ENCODE data around the gene ERV3-1. TPM values are rescaled to one million over a fixed set of nuclear protein-coding genes. Genes with fewer than 3 reads are reported as not detected.
"Not testable (repeated sequence)": the region's sequence is repeated elsewhere in the genome, so short reads cannot be mapped to it uniquely, and the experiment has no call there.

ERV3-1 gene
- total RNA-seq, 1 experiment from 2014 or later, result 1.5 TPM

DNA sequence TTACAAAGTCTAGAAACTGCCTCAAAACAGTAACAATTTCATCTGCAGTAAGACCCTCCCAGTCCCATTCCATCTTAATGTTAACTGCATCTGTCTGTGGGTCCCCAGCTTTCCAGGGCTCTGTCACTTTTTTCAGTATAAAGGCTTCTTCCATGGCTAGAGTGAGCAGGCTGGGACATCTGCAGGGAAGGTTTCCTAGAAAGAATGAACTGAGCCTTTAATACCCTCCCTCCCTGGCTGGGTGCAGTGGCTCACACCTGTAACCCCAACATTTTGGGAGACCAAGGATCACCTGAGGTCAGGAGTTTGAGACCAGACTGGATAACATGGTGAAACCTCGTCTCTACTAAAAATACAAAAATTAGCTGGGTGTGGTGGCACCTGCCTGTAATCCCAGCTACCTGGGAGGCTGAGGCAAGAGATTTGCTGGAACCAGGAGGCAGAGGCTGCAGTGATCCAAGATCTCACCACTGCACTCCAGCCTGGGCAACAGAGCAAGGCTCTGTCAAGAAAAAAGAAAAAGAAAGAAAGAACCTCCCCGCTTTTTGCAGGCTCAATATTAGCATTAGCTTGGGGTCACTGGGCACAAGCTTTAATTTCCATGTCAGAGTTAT, 3.4 kb downstream of the ERV3-1 start:
- DNase-seq (ENCODE audit: low read depth), result no peak

DNA sequence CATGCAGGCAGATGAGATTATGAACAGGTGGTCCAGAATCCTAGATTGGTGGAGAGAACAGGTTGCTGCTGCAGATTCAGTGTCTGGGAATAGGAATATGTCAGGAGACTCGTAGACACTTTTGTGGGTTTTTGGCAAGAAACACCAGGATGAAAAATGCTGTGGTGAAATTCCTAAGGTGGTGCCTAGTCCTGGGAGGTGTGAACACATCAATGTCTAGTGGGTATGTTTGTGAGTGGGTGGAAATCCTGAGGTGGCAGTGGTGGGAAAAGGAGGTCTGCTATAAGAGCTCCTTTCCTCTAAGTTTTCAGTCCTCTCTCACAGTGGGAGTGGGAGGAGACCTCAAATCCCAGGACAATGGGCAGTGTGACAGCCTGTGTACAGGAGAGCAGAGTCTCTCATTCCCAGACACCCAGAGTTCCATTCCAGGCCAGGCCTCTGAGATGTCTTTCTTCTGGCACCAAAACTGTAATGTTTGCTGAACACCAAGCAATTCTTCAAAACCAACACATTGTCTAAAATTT, 5.1 kb downstream of the ERV3-1 start:
- DNase-seq (ENCODE audit: low read depth), result no peak

- DNase-seq (ENCODE audit: low read depth), result no peak
Measured at GRCh38 chr7:64999165-65000004, 7.1 kb downstream of the ERV3-1 start.

DNA sequence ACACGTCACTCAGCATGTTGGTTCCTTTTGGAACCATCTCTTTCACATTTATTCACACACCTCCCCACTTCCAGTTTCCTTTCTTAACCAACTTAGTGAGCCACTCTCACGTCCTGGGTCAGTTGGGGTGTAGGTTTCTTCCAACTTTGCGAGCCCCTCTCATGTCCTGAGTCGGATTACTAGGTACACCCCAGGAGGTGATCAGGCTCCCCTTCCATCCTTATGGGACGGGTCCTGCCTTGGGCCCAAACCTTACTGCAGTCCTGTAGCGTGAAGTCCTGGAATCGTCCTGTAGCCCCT, 7.7 kb downstream of the ERV3-1 start:
- no peak for DNase-seq (ENCODE audit: low read depth)

DNA sequence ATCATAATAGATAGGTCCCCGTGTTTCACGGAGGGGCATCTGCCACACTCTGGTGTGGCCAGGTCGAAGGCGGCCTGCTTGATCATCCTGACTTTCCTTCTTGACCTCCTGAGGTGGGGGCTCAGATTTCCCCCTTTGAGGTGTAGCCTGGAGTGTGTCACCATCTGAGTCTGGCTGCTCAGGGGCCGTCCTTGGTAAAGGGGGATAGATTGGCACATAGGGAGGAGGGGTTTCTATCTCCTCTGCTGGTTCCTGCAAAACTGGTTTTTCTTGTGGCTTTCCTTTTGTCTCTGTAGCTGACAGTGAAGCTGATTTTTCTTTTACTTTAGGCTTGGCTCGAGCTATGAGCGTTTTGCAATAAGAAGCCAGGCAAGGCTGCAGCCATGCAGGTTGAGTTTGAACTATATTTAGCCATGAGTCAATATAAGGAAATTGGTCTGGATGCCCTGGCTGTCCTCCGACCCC, 8.5 kb downstream of the ERV3-1 start:
- no peak for DNase-seq (ENCODE audit: low read depth)

DNA sequence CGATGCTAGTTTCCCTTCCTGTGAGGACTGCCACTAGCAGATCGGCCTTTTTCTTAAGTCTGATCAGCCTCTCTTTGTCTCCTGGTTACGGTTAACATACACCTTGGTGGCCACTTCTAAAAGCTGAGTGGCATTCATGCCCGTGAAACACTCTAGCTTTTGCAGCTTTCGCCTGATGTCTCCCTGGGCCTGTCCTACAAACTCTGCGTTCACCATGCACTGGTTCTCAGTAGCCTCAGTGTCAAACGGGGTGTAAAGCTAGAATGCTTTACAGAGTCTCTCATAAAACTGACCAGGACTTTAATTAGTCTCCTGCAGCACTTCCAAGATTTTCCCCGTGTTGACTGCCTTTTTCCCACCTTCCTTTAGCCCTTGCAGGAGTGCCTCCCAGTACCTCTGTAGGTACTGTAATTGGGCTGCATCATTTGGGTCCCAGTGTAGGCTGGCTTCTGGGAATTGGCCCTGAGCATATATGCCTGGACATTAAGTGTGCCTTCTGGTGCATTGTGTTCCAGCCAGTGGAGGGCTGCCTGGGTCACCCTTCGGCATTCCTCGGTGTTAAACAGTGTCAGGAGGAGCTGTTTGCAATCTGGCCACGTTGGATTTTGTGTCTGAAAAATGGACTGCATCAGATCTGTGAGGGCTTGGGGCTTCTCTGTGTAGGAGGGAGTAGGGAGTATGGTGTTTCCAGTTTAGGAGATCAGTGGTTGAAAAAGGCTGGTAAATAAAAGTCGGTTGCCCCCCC, 9.2 kb downstream of the ERV3-1 start:
- DNase-seq (ENCODE audit: low read depth), result no peak

DNA sequence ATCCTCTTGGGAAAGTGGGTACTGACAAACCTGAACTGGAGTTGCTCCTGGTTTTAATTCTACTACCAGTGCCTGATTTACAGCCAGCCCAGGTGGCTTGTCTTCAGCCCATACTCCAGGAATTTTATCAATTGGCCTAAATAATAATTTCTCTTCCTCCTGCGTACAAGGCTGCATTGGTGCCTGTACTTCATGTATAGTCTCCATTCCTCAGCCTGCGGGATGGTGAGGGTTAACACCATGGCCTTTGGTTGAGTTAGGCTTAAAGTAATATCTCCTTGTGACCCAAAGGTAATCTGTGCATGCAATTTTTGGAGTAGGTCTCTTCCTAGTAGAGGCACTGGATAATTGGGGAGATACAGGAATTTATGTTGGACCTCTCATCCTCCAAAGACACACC, 10.2 kb downstream of the ERV3-1 start:
- DNase-seq (ENCODE audit: low read depth), result no peak

DNA sequence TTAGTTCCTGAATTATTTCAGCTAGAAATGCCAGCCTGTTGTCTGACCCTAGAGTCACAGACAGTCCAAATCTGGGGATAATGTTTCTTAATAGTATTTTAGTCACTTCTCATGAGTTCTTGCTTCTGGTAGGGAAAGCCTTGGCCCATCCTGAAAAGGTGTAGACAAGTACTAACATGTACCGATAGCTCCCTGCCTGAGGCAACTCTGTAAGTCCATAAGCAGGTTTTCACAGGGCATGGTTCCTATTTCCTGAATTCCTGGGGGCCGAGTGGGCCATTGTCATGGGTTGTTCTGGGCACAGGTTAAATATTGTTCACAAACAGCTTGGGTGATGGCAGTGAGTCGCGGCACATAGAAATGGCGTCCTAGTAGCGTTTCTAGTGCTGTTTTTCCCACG, 12.6 kb downstream of the ERV3-1 start:
- no peak for DNase-seq (ENCODE audit: low read depth)

DNA sequence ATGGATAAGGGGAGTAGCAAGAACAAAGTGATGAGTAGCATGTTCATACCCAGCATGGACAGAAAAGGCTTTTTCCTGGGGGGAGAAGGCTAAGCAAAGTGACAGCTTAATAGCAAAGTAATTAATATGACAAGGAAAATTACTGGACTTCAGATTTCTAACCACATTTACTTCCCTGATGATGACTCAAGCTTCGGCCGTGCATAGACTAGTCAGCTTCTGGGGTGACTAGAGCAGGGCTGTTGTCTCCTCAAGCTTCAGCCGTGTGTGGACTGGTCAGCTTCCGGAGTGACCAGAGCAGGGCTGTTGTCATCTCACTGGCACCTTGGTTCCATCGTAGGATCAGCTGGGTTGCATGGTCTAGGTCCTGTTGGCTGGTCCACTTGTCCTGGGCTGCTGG, 13.5 kb downstream of the ERV3-1 start:
- no peak for DNase-seq (ENCODE audit: low read depth)

DNA sequence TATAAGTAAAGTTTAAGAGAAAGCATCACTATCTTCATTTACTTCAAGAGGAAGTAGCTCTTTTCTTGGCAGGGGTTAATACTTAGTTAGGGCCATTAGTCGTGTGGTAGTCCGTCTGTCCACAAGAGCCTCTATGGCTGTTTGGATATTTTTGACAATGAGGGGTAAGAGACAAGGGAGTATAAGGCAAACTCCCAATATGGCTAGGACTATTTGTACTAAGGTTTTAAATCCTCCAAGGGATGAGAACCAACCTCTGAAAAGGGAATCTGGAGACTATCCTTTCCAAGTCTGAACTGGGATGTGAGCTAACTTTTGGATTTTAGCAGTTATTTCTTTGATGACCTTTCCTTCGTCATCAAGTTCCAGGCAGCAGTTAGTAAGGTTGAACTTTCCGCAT, 15.6 kb downstream of the ERV3-1 start, which contains the start of gene ZNF117:
ZNF117 (minus strand) TSS at position 101 of the 400 bp plus-strand sequence.
- no peak for DNase-seq (ENCODE audit: low read depth)

DNA sequence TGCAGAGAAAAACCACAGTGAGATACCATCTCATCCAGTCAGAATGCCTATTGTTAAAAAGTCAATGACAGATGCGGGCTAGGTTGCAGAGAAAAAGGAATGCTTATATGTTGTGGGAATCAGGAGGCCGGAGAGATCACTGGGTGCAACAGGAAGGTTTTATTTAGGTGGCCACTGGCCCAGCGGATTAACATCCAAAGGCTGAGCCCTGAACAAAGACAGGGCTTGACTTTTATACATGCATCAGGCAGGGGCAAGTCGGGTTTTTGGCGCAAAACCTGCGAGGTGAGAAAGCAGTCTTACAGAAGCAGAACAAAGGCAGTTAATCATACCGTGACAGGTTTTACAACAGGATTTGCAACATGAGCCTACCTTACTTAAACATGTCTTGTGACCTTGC, 16.3 kb downstream of the ERV3-1 start:
- no peak for DNase-seq (ENCODE audit: low read depth)

GRCh38 chr7:64978497-64979203, 27.8 kb downstream of the ERV3-1 start:
- no peak for DNase-seq (ENCODE audit: low read depth)

- DNase-seq (ENCODE audit: low read depth), result no peak
Measured at GRCh38 chr7:64965594-64965993, 40.9 kb downstream of the ERV3-1 start.

- no peak for DNase-seq (ENCODE audit: low read depth)
Measured at GRCh38 chr7:64959072-64959747, 47.3 kb downstream of the ERV3-1 start.

- peak; percentile 15 for DNase-seq (ENCODE audit: low read depth)
Measured at GRCh38 chr7:64951250-64951848, 55.1 kb downstream of the ERV3-1 start.

DNA sequence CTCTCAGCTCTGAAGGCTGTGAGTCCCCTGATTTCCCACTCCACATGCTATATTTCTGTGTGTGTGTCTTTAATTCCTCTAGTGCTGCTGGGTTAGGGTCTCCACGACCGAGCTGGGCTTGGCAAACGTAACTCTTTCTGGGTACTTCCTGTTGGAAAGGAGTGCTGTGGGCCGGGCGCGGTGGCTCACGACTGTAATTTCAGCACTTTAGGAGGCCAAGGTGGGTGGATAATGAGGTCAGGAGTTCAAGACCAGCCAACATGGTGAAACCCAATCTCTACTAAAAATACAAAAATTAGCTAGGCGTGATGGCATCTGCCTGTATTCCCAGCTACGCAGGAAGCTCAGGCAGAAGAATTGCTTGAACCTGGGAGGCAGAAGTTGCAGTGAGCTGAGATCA, 55.8 kb downstream of the ERV3-1 start:
- DNase-seq (ENCODE audit: low read depth), result not testable (repeated sequence)

- DNase-seq (ENCODE audit: low read depth), result not testable (repeated sequence)
Measured at GRCh38 chr7:64948774-64949173, 57.7 kb downstream of the ERV3-1 start.

GRCh38 chr7:64947252-64948000, 59.1 kb downstream of the ERV3-1 start:
- DNase-seq (ENCODE audit: low read depth), result no peak

GRCh38 chr7:64946772-64947171, 59.7 kb downstream of the ERV3-1 start:
- no peak for DNase-seq (ENCODE audit: low read depth)
